BLaER1 (cell line): ENCODE measurements around the gene POLR2F.
A peak's percentile ranks its signal among the peaks of the same experiment; 100 is the strongest.
"Not testable (repeated sequence)": the region's sequence is repeated elsewhere in the genome, so short reads cannot be mapped to it uniquely, and the experiment has no call there.

Experiments
- H3K27ac ChIP-seq: shearing (Covaris generic); formaldehyde crosslinking; 2 replicates; pipeline ENCODE4 v1.8.1; 2022
- H3K27me3 ChIP-seq: shearing (Covaris generic); formaldehyde crosslinking; 2 replicates; pipeline ENCODE4 v1.8.1; 2022
- H3K36me3 ChIP-seq: shearing (Covaris generic); formaldehyde crosslinking; 2 replicates; pipeline ENCODE4 v1.8.1; 2022
- H3K4me1 ChIP-seq: shearing (Covaris generic); formaldehyde crosslinking; 2 replicates; pipeline ENCODE4 v1.8.1; 2022
- H3K4me2 ChIP-seq: shearing (Covaris generic); formaldehyde crosslinking; 2 replicates; pipeline ENCODE4 v1.8.1; 2022
- H3K4me3 ChIP-seq: shearing (Covaris generic); formaldehyde crosslinking; 2 replicates; pipeline ENCODE4 v1.8.1; 2022
- H3K9ac ChIP-seq: shearing (Covaris generic); formaldehyde crosslinking; 2 replicates; pipeline ENCODE4 v1.8.1; 2022
- H3K9me3 ChIP-seq: shearing (Covaris generic); formaldehyde crosslinking; 2 replicates; pipeline ENCODE4 v1.8.1; 2022
- H4K20me1 ChIP-seq: shearing (Covaris generic); formaldehyde crosslinking; 2 replicates; pipeline ENCODE4 v1.8.1; 2022
- Cebpa-rat ChIP-seq: shearing (Covaris generic); IDR thresholded peaks from 2 replicates; pipeline ENCODE4 v1.8.1; 2022

Gene POLR2F

GRCh38 chr22:37931893-37932389 lies 21.6 kb upstream of the POLR2F start:
- peaks cover 70% of the 10 kb centered on the region for H4K20me1 ChIP-seq
- H3K4me1 ChIP-seq: peaks cover 98% of the 10 kb centered on the region
- H3K9ac ChIP-seq: peak overlapping the region; percentile 68
- peak overlapping the region; percentile 84 for H3K27ac ChIP-seq
- no peaks in the 10 kb centered on the region for H3K9me3 ChIP-seq
- no peaks in the 10 kb centered on the region for H3K27me3 ChIP-seq
- peaks cover 53% of the 10 kb centered on the region for H3K36me3 ChIP-seq
- H3K4me2 ChIP-seq: peak overlapping the region; percentile 99
- 0 out of 2 replicates have a peak overlapping the region, but pooled peaks have one; percentile 34 for H3K4me3 ChIP-seq
- TF ChIP-seq Cebpa-rat: no peak

DNA sequence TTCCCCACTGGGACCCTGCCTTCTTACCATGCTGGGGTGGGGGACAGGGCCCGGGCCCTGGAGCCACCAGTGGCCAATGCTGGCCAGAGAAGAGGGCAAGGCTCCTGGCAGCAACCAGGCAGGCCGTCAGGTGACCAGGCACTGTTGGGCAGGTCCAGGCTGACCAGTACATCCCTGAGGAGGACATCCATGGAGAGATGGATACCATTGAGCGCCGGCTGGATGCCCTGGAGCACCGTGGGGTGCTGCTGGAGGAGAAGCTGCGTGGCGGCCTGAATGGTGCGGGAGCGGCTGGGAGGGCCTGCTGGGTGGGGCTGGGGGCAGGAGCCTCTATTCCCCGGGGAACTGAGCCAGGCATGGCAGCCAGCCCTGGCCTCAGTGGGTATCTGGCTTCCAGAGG lies 21.1 kb upstream of the POLR2F start:
- 0 out of 2 replicates have a peak overlapping the region, but pooled peaks have one; percentile 34 for H3K4me3 ChIP-seq
- no peak for TF ChIP-seq Cebpa-rat
- H3K9me3 ChIP-seq: no peaks in the 10 kb centered on the region
- peaks cover 66% of the 10 kb centered on the region for H4K20me1 ChIP-seq
- H3K4me2 ChIP-seq: peak overlapping the region; percentile 99
- no peaks in the 10 kb centered on the region for H3K27me3 ChIP-seq
- peak overlapping the region; percentile 84 for H3K27ac ChIP-seq
- H3K9ac ChIP-seq: peak overlapping the region; percentile 68
- peaks cover 57% of the 10 kb centered on the region for H3K36me3 ChIP-seq
- H3K4me1 ChIP-seq: peaks cover 98% of the 10 kb centered on the region

GRCh38 chr22:37932821-37933578 lies 20.5 kb upstream of the POLR2F start:
- Histone ChIP-seq H3K4me1 (peaks cover 98% of the 10 kb centered on the region), H3K36me3 (peaks cover 57% of the 10 kb centered on the region), H3K9me3 (no peaks in the 10 kb centered on the region), H3K27ac (peak overlapping the region; percentile 84), H4K20me1 (peaks cover 60% of the 10 kb centered on the region), H3K27me3 (no peaks in the 10 kb centered on the region), H3K4me2 (peak overlapping the region; percentile 99), H3K4me3 (0 out of 2 replicates have a peak overlapping the region, but pooled peaks have one; percentile 34), H3K9ac (peak overlapping the region; percentile 68)
- TF ChIP-seq Cebpa-rat: no peak

- H3K4me1 ChIP-seq: peaks cover 94% of the 10 kb centered on the region
- H3K4me3 ChIP-seq: no peak overlapping the region
- H3K27me3 ChIP-seq: no peaks in the 10 kb centered on the region
- H3K9ac ChIP-seq: peak overlapping the region; percentile 68; the same call in 1 of the 2 replicates
- peaks cover 55% of the 10 kb centered on the region for H3K36me3 ChIP-seq
- no peaks in the 10 kb centered on the region for H3K9me3 ChIP-seq
- H4K20me1 ChIP-seq: peaks cover 53% of the 10 kb centered on the region
- peak overlapping the region; percentile 99 for H3K4me2 ChIP-seq
- H3K27ac ChIP-seq: peak overlapping the region; percentile 84; the same call in 1 of the 2 replicates
- no peak for TF ChIP-seq Cebpa-rat
Observed at GRCh38 chr22:37933711-37934376, 19.7 kb upstream of the POLR2F start.

- no peaks in the 10 kb centered on the region for H3K27me3 ChIP-seq
- H3K36me3 ChIP-seq: peaks cover 70% of the 10 kb centered on the region
- peak overlapping the region; percentile 56 for H3K9ac ChIP-seq
- H3K4me3 ChIP-seq: peak overlapping the region; percentile 35
- no peaks in the 10 kb centered on the region for H3K9me3 ChIP-seq
- 0 out of 2 replicates have a peak, but pooled peaks have one; percentile 37 for TF ChIP-seq Cebpa-rat
- H3K27ac ChIP-seq: peak overlapping the region; percentile 81
- H4K20me1 ChIP-seq: peaks cover 4% of the 10 kb centered on the region; the same call in 1 of the 2 replicates
- H3K4me2 ChIP-seq: peak overlapping the region; percentile 84
- peaks cover 59% of the 10 kb centered on the region for H3K4me1 ChIP-seq
Observed at GRCh38 chr22:37940698-37941376, 12.7 kb upstream of the POLR2F start.

- no peak for TF ChIP-seq Cebpa-rat
- Histone ChIP-seq H3K4me1 (peaks cover 46% of the 10 kb centered on the region), H3K9me3 (no peaks in the 10 kb centered on the region), H3K4me2 (peak overlapping the region; percentile 84), H3K4me3 (no peak overlapping the region), H3K9ac (peak overlapping the region; percentile 56; the same call in 1 of the 2 replicates), H4K20me1 (no peaks in the 10 kb centered on the region), H3K27ac (peak overlapping the region; percentile 81), H3K36me3 (peaks cover 59% of the 10 kb centered on the region), H3K27me3 (no peaks in the 10 kb centered on the region)
Observed at GRCh38 chr22:37942133-37942532, 11.4 kb upstream of the POLR2F start.

- H3K4me1 ChIP-seq: peaks cover 35% of the 10 kb centered on the region
- H3K4me3 ChIP-seq: no peak overlapping the region
- no peak overlapping the region for H3K4me2 ChIP-seq
- no peak overlapping the region for H3K27ac ChIP-seq
- H3K9ac ChIP-seq: no peak overlapping the region
- TF ChIP-seq Cebpa-rat: no peak
- no peaks in the 10 kb centered on the region for H3K27me3 ChIP-seq
- no peaks in the 10 kb centered on the region for H4K20me1 ChIP-seq
- peaks cover 48% of the 10 kb centered on the region for H3K36me3 ChIP-seq
- no peaks in the 10 kb centered on the region for H3K9me3 ChIP-seq
Observed at GRCh38 chr22:37943136-37943824, 10.2 kb upstream of the POLR2F start.

- H3K4me3 ChIP-seq: no peak overlapping the region
- no peak overlapping the region for H3K27ac ChIP-seq
- no peak for TF ChIP-seq Cebpa-rat
- no peak overlapping the region for H3K9ac ChIP-seq
- no peaks in the 10 kb centered on the region for H4K20me1 ChIP-seq
- H3K36me3 ChIP-seq: peaks cover 45% of the 10 kb centered on the region
- no peaks in the 10 kb centered on the region for H3K27me3 ChIP-seq
- H3K4me2 ChIP-seq: no peak overlapping the region
- peaks cover 33% of the 10 kb centered on the region for H3K4me1 ChIP-seq
- no peaks in the 10 kb centered on the region for H3K9me3 ChIP-seq
Observed at GRCh38 chr22:37943825-37944198, 9.7 kb upstream of the POLR2F start.

GRCh38 chr22:37944423-37944822 lies 9.1 kb upstream of the POLR2F start:
- H3K4me3 ChIP-seq, H3K27ac ChIP-seq, H3K9me3 ChIP-seq, H3K9ac ChIP-seq, H3K27me3 ChIP-seq, H3K4me2 ChIP-seq, H4K20me1 ChIP-seq: not testable (repeated sequence)
- peaks cover 29% of the 10 kb centered on the region for H3K4me1 ChIP-seq
- peaks cover 38% of the 10 kb centered on the region for H3K36me3 ChIP-seq

- Histone ChIP-seq H3K27me3 (peaks cover 13% of the 10 kb centered on the region), H3K36me3 (peaks cover 22% of the 10 kb centered on the region)
- H4K20me1 ChIP-seq, H3K4me3 ChIP-seq, H3K9ac ChIP-seq, H3K9me3 ChIP-seq, H3K4me1 ChIP-seq, H3K27ac ChIP-seq, H3K4me2 ChIP-seq: not testable (repeated sequence)
Observed at GRCh38 chr22:37947142-37947795, 6.2 kb upstream of the POLR2F start.
